ENCODE data around the gene CAMK1D.
"Not testable (repeated sequence)": the region's sequence is repeated elsewhere in the genome, so short reads cannot be mapped to it uniquely, and the experiment has no call there.

DNA sequence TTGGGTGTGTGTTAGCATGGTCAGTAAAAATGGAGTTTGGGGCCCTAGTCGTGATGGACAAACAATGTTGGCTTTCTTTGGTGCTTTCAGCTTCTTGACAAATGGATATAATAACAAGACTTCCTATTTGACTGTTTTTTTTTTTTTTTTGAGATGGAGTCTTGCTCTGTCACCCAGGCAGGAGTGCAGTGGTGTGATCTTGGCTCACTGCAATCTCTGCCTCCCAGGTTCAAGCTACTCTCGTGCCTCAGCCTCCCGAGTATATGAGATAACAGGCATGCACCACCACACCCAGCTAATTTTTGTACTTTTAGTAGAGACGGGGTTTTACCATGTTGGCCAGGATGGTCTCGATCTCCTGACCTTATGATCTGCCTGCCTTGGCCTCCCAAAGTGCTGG, 11.8 kb downstream of the CAMK1D start:
- TF ChIP-seq, protein P1, sequence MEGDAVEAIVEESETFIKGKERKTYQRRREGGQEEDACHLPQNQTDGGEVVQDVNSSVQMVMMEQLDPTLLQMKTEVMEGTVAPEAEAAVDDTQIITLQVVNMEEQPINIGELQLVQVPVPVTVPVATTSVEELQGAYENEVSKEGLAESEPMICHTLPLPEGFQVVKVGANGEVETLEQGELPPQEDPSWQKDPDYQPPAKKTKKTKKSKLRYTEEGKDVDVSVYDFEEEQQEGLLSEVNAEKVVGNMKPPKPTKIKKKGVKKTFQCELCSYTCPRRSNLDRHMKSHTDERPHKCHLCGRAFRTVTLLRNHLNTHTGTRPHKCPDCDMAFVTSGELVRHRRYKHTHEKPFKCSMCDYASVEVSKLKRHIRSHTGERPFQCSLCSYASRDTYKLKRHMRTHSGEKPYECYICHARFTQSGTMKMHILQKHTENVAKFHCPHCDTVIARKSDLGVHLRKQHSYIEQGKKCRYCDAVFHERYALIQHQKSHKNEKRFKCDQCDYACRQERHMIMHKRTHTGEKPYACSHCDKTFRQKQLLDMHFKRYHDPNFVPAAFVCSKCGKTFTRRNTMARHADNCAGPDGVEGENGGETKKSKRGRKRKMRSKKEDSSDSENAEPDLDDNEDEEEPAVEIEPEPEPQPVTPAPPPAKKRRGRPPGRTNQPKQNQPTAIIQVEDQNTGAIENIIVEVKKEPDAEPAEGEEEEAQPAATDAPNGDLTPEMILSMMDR (IDR thresholded peaks at IDR 0.05; ENCODE audit: borderline replicate concordance, extremely low read depth, low read length, poor library complexity, severe bottlenecking): not testable (repeated sequence)
- not testable (repeated sequence) for TF ChIP-seq EZH2 (IDR thresholded peaks at IDR 0.05; ENCODE audit: borderline replicate concordance, low read depth, low read length, severe bottlenecking)

Data from DND-41 (cell line).